Sigmoid colon (tissue), 7 donors: Measurements from ENCODE around the gene TUBG2. TPM values are rescaled to one million over a fixed set of nuclear protein-coding genes. Genes with fewer than 3 reads are reported as not detected.
A peak's percentile ranks its signal among the peaks of the same experiment; 100 is the strongest.

Experiments
- DNase-seq: peaks from one replicate; pipeline ENCODE4 v3.0.0-alpha.2; 2019
- H3K27ac ChIP-seq, 4 donors: fragments of 200-600 bp; sonication (generic); one replicate each; pipeline ENCODE4 v1.5.1; 2016 to 2019; ENCODE audit warnings: mild to moderate bottlenecking in 1 of 4
- H3K27me3 ChIP-seq, 3 donors: fragments of 200-600 bp; sonication (generic); one replicate each; pipeline ENCODE4 v1.5.1; 2019; ENCODE audit warnings: mild to moderate bottlenecking in 1 of 3
- H3K36me3 ChIP-seq, 4 donors: fragments of 200-600 bp; sonication (generic); one replicate each; pipeline ENCODE4 v1.5.1; 2016 to 2019
- H3K4me1 ChIP-seq, 4 donors: fragments of 200-600 bp; sonication (generic); one replicate each; pipeline ENCODE4 v1.5.1; 2017 to 2019
- H3K4me3 ChIP-seq, 4 donors: fragments of 200-600 bp; sonication (generic); one replicate each; pipeline ENCODE4 v1.5.1; 2017 to 2019; ENCODE audit warnings: mild to moderate bottlenecking in 2 of 4, moderate library complexity in 1 of 4
- H3K9me3 ChIP-seq, 4 donors: fragments of 200-600 bp in 3 of 4; sonication (generic) in 3 of 4; one replicate each; pipeline versions ENCODE4 v1.5.1 to v1.6.1; 2013 to 2019
- CTCF ChIP-seq, 4 experiments: fragments of 450-650 bp in 3 of 4; fragments of 200-600 bp in 1 of 4; IDR thresholded peaks; one replicate each; pipeline ENCODE4 v1.5.1; 2016 to 2019; ENCODE audit warnings: antibody characterized with exemption in 4 of 4, mild to moderate bottlenecking in 3 of 4, moderate library complexity in 2 of 4
- EP300 ChIP-seq, 4 donors: sonication (generic); formaldehyde crosslinking; IDR thresholded peaks; one replicate each; pipeline ENCODE4 v1.6.1; 2017; ENCODE audit warnings: antibody characterized with exemption in 4 of 4
- POLR2A ChIP-seq, 2 donors: fragments of 450-650 bp; IDR thresholded peaks; one replicate each; pipeline ENCODE4 v1.6.1; 2016; ENCODE audit warnings: antibody characterized with exemption in 2 of 2, mild to moderate bottlenecking in 2 of 2, moderate library complexity in 2 of 2
- POLR2AphosphoS5 ChIP-seq, 4 donors: sonication (generic); formaldehyde crosslinking; IDR thresholded peaks; one replicate each; pipeline ENCODE4 v1.6.1; 2017; ENCODE audit warnings: antibody characterized with exemption in 4 of 4
- WGBS, 2 donors: extraction: QIAGEN DNeasy Blood & Tissue Kit; methylation state at CpG; one replicate each; pipeline ENCODE4 v1.1.7; 2013; 5-methylcytosine and 5-hydroxymethylcytosine counted together
- intact Hi-C: fragments of 100-400 bp; cut with DNase I; formaldehyde crosslinking; loops from one replicate; pipeline ENCODE4 v1.15.1; 2023
- polyA plus RNA-seq, 3 donors: library from polyadenylated mRNA; stranded (reverse); fragments of 200-250 nt; gene quantifications; one replicate each; pipeline ENCODE4 v1.2.3, GENCODE V29; 2013
- total RNA-seq, 4 donors: library from RNA; depleted of rRNA; stranded (reverse); fragments of >200 nt; gene quantifications; one replicate each; pipeline ENCODE4 v1.1.0, GENCODE V29; 2016
- donor health status: healthy with polysubstance abuse.
- donor health status: Bipolar disorder and iron deficiency.
- donor health status: healthy.

The TUBG2 gene
- total and polyA plus RNA-seq, 7 donors, result 1.2 to 57.3 (median 28.0) TPM

- no peak for DNase-seq
- TF ChIP-seq POLR2AphosphoS5 (IDR thresholded peaks at IDR 0.05), result peak in 1 of 4 donors; percentile 5
- no peak for TF ChIP-seq EP300 (IDR thresholded peaks at IDR 0.05)
- Histone ChIP-seq H3K27me3 (no peaks in the 10 kb centered on the region), H3K4me3 (peak overlapping the region; percentile 64 to 99 (median 80)), H3K4me1 (peaks cover 0 to 68% (median 60%) of the 10 kb centered on the region in 4 donors), H3K9me3 (no peaks in the 10 kb centered on the region), H3K36me3 (peaks cover 17 to 33% (median 30%) of the 10 kb centered on the region in 4 donors), H3K27ac (peak overlapping the region; percentile 96 to 99 (median 98))
- WGBS, 2 donors, result 2 to 3% methylated on average over 27 of the region's 27 CpGs
- intact Hi-C loops, result no loop called here
These were observed 16.4 kb downstream of the TUBG2 start for GRCh38 chr17:42675348-42675964.

GRCh38 chr17:42675965-42676423 lies 16.9 kb downstream of the TUBG2 start:
- Histone ChIP-seq H3K4me1 (peaks cover 0 to 69% (median 60%) of the 10 kb centered on the region in 4 donors), H3K4me3 (peak overlapping the region; percentile 64 to 99 (median 80)), H3K9me3 (no peaks in the 10 kb centered on the region), H3K36me3 (peaks cover 12 to 28% (median 24%) of the 10 kb centered on the region in 4 donors), H3K27ac (peak overlapping the region; percentile 96 to 99 (median 98)), H3K27me3 (no peaks in the 10 kb centered on the region)
- DNase-seq, result peak; percentile 87
- intact Hi-C loops, result no loop called here
- TF ChIP-seq EP300 (IDR thresholded peaks at IDR 0.05), result no peak
- TF ChIP-seq POLR2A (IDR thresholded peaks at IDR 0.05), result peak; percentile 23 to 25
- peak in 3 of 4 donors; percentile 49 to 74 (median 61) for TF ChIP-seq POLR2AphosphoS5 (IDR thresholded peaks at IDR 0.05)
- TF ChIP-seq CTCF (IDR thresholded peaks at IDR 0.05), result no peak
- 1% methylated on average over 43 of the region's 43 CpGs for WGBS, 2 donors

- no peaks in the 10 kb centered on the region for H3K9me3 ChIP-seq
- 0% methylated on average over 51 of the region's 51 CpGs for WGBS, 2 donors
- H3K27me3 ChIP-seq, result no peaks in the 10 kb centered on the region
- intact Hi-C loops, result no loop called here
- H3K4me3 ChIP-seq, result peak within 1 kb of the TSS; percentile 65 to 99 (median 80)
- DNase-seq, result no peak
- H3K4me1 ChIP-seq, result peaks cover 0 to 69% (median 64%) of the 10 kb centered on the region in 4 donors
- TF ChIP-seq POLR2A (IDR thresholded peaks at IDR 0.05) (peak; percentile 85 to 86), POLR2AphosphoS5 (IDR thresholded peaks at IDR 0.05) (peak; percentile 87 to 97 (median 93)), CTCF (IDR thresholded peaks at IDR 0.05) (peak in 1 of 4 experiments; percentile 14), EP300 (IDR thresholded peaks at IDR 0.05) (no peak)
- H3K27ac ChIP-seq, result peak within 1 kb of the TSS; percentile 97 to 99 (median 98)
- H3K36me3 ChIP-seq, result peaks cover 12 to 22% (median 19%) of the 10 kb centered on the region in 4 donors
These were observed 17.4 kb downstream of the TUBG2 start, which contains the start of gene PLEKHH3 for GRCh38 chr17:42676424-42677011. PLEKHH3 (minus strand) TSS chr17:42676994; CDS start chr17:42676563, 431 bp downstream.

GRCh38 chr17:42677012-42677857 lies 18.2 kb downstream of the TUBG2 start:
- Histone ChIP-seq H3K4me1 (peaks cover 0 to 76% (median 71%) of the 10 kb centered on the region in 4 donors), H3K27me3 (no peaks in the 10 kb centered on the region), H3K27ac (peak overlapping the region; percentile 97 to 99 (median 98)), H3K9me3 (no peaks in the 10 kb centered on the region), H3K36me3 (peaks cover 6 to 15% (median 12%) of the 10 kb centered on the region in 4 donors), H3K4me3 (peak overlapping the region; percentile 65 to 99 (median 80))
- peak; percentile 100 for DNase-seq
- WGBS, 2 donors, result 3 to 5% methylated on average over 33 of the region's 33 CpGs
- TF ChIP-seq CTCF (IDR thresholded peaks at IDR 0.05) (no peak), POLR2AphosphoS5 (IDR thresholded peaks at IDR 0.05) (peak in 1 of 4 donors; percentile 45), POLR2A (IDR thresholded peaks at IDR 0.05) (no peak), EP300 (IDR thresholded peaks at IDR 0.05) (peak in 1 of 4 donors; percentile 57)
- intact Hi-C loops, result no loop called here
